ENCODE measurements around the gene PAFAH2. TPM values are rescaled to one million over a fixed set of nuclear protein-coding genes. Genes with fewer than 3 reads are reported as not detected.

PAFAH2 gene
- total and polyA plus RNA-seq, 2 of the 13 experiments (the other 11 are each of a cell fraction or from before 2014, with no cell fraction given) = 6.9 to 9.4 TPM

GRCh38 chr1:26023826-26024225 is 26.0 kb upstream of the PAFAH2 start (continued):
- TF ChIP-seq, protein P1, sequence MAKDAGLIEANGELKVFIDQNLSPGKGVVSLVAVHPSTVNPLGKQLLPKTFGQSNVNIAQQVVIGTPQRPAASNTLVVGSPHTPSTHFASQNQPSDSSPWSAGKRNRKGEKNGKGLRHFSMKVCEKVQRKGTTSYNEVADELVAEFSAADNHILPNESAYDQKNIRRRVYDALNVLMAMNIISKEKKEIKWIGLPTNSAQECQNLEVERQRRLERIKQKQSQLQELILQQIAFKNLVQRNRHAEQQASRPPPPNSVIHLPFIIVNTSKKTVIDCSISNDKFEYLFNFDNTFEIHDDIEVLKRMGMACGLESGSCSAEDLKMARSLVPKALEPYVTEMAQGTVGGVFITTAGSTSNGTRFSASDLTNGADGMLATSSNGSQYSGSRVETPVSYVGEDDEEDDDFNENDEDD (CRISPR knock-in tag; IDR thresholded peaks at IDR 0.05; ENCODE audit: borderline replicate concordance) = no peak
- TF ChIP-seq ZNF768 (CRISPR knock-in tag; IDR thresholded peaks at IDR 0.05) (no peak), ZNF253 (CRISPR knock-in tag; IDR thresholded peaks at IDR 0.05; ENCODE audit: borderline replicate concordance) (no peak)

DNA sequence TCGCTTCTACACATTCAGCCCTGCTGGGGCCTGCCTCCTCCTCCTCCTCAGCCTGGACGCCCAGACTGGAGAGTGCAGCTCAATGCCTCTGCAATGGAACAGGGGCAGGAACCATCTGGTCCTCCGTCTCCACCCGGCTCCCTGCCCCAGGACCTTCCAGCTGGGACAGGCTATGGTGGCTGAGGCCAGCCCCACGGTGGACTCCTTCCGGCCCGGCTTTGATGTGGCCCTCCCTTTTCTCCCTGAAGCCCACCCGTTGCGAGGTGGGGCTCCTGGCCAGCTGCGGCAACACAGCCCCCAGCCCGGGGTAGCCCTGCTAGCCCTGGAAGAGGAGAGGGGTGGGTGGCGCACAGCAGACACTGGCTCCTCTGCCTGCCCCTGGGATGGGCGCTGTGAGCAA is 25.1 kb upstream of the PAFAH2 start:
- intact Hi-C loops (cut with micrococcal nuclease; ENCODE audit: unreplicated experiment) (no loop called here), in situ Hi-C loops (cut with HindIII; ENCODE audit: extremely low pct_ligation_motif_present, low pct_unique_long_range_greater_than_20kb) (no loop called here)
- POLR2A ChIA-PET = interaction anchor here (0.9 to 2.2 kb wide), 2 partner anchors 26 to 202 kb away, joined by 3 to 10 read pairs; partner anchors contain the start of gene PAFAH2
- Histone ChIP-seq H3K4me1 (ENCODE audit: insufficient read depth, low read length) (peaks cover 93% of the 10 kb centered on the region), H3K4me3 (replicated peaks in 1 of 3; ENCODE audit: insufficient read depth in 1 of 3, low read depth in 2 of 3, low read length in 3 of 3) (no peak overlapping the region; a peak in 1 of 6 replicates), H3K9ac (ENCODE audit: insufficient read depth, low read depth, low read length) (no peak overlapping the region), H3K9me3 (ENCODE audit: low read length) (no peaks in the 10 kb centered on the region), H4K20me1 (ENCODE audit: insufficient read depth, low read length) (no peaks in the 10 kb centered on the region), H3K79me2 (ENCODE audit: insufficient read depth, low read length) (no peaks in the 10 kb centered on the region), H3K4me2 (ENCODE audit: low read depth, low read length) (peak overlapping the region; percentile 81; the same call in 1 of the 2 replicates), H3K27me3 (ENCODE audit: control insufficient read depth in 1 of 2, insufficient read depth in 2 of 2, low read length in 2 of 2) (peaks cover 0 to 24% of the 10 kb centered on the region in 2 experiments; a peak in 4 of 5 replicates), H2AFZ (ENCODE audit: low read length) (no peak overlapping the region), H3K27ac (ENCODE audit: extremely low read length, insufficient read depth, low read length) (no peak overlapping the region), H3K36me3 (replicated peaks in 1 of 2; ENCODE audit: control insufficient read depth in 1 of 2, insufficient read depth in 2 of 2, low read length in 2 of 2) (no peaks in the 10 kb centered on the region)
- no TSS peak for BruUV-seq (replicated peaks)
- ATAC-seq = no peak
- CTCF ChIA-PET (ENCODE audit: low intra/inter-chr PET ratio, low total read pairs) = no interaction called here
- DNase-seq (ENCODE audit: low spot score) = no peak
- WGBS (ENCODE audit: low lambda C conversion rate) = 90% methylated on average over 2 of the region's 13 CpGs
- no peak for FAIRE-seq
- TF ChIP-seq ZBTB38 (CRISPR knock-in tag; IDR thresholded peaks at IDR 0.05) = no peak
- no peak for TF ChIP-seq ZNF180 (CRISPR knock-in tag; IDR thresholded peaks at IDR 0.05; ENCODE audit: borderline replicate concordance, low read depth)
- no peak for TF ChIP-seq NPAS2 (CRISPR knock-in tag; IDR thresholded peaks at IDR 0.05; ENCODE audit: borderline replicate concordance)
- TF ChIP-seq GTF3A (CRISPR knock-in tag; conservative IDR thresholded peaks at IDR 0.05) = no peak
- TF ChIP-seq MTA3 (CRISPR knock-in tag; IDR thresholded peaks at IDR 0.05) = no peak
- no peak for TF ChIP-seq RNF219 (CRISPR knock-in tag; IDR thresholded peaks at IDR 0.05)
- no peak for TF ChIP-seq RBM22 (optimal IDR thresholded peaks at IDR 0.05; ENCODE audit: low read length)
- TF ChIP-seq PRMT3 (CRISPR knock-in tag; IDR thresholded peaks at IDR 0.05; ENCODE audit: borderline replicate concordance, low read depth) = no peak
- TF ChIP-seq ZNF629 (CRISPR knock-in tag; conservative IDR thresholded peaks at IDR 0.05) = no peak
- TF ChIP-seq CHD4 (IDR thresholded peaks at IDR 0.05; ENCODE audit: borderline replicate concordance, low read length) = no peak
- no peak for TF ChIP-seq RFX1 (IDR thresholded peaks at IDR 0.05)
- TF ChIP-seq RAD51 (IDR thresholded peaks at IDR 0.05; ENCODE audit: borderline replicate concordance) = no peak
